Activated naive CD8-positive, alpha-beta T cell treated with anti-CD3 and anti-CD28 coated beads for 36 hours (primary cell): ENCODE data around the gene TOP2B. TPM values are rescaled to one million over a fixed set of nuclear protein-coding genes. Genes with fewer than 3 reads are reported as not detected.

Experiments used
- DNase-seq: peaks from one replicate; pipeline ENCODE4 v3.0.0; 2021
- H3K27ac Mint-ChIP-seq: one replicate; pipeline ENCODE4 v1.8.0; 2022; ENCODE audit warnings: mild to moderate bottlenecking, moderate library complexity, mixed read lengths
- H3K27me3 Mint-ChIP-seq: one replicate; pipeline ENCODE4 v1.8.0; 2022; ENCODE audit warnings: mild to moderate bottlenecking, mixed read lengths
- H3K36me3 Mint-ChIP-seq: one replicate; pipeline ENCODE4 v1.8.0; 2021; ENCODE audit warnings: mild to moderate bottlenecking, mixed read lengths
- H3K4me1 Mint-ChIP-seq: one replicate; pipeline ENCODE4 v1.8.0; 2021; ENCODE audit warnings: mixed read lengths
- H3K4me3 Mint-ChIP-seq: one replicate; pipeline ENCODE4 v1.8.0; 2022; ENCODE audit warnings: mild to moderate bottlenecking, moderate library complexity, mixed read lengths
- H3K9me3 Mint-ChIP-seq: one replicate; pipeline ENCODE4 v1.8.0; 2022; ENCODE audit warnings: mixed read lengths
- total RNA-seq, 2 experiments: library from RNA; stranded (reverse); gene quantifications; one replicate each; pipeline ENCODE4 v1.2.3, GENCODE V29; 2021

Gene TOP2B
- total RNA-seq, 2 experiments from 2014 or later = 128 to 130 TPM

DNA sequence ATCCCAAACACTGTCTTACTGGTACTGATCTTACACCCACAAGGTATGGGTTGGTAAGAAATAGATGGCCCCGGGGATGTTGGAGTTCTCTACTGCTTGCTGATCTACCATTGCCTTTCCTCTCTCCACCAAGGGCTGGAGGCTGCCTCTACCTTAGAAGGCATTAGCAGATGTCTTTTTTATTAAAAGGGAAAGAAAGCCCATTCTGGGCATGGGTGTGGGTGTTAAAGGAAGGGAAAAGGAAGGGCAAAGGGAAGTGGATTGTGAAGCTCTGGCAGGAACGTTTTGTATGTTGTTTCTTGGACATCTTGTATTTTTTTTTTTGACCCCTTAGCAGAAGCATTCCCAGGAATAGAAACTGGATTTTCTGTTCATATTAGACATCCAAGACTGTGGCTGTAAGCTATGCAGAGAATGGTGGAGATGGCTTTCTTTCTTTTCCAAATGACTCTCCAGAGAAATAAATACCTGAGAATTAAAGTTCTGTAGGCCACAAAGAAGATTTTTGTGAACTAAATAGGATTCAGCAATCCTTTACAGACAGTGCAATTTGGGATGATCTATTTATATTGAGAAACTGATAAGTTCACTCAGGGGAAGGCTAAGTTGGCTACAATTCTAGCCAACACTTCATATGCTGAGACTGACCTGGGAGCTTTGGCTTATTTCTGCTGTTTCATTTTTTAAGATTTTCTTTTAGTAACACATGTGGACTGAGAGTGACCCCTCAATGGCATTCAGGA, 108.8 kb downstream of the TOP2B start:
- H3K4me3 Mint-ChIP-seq = no peak overlapping the region
- no peak overlapping the region for H3K27ac Mint-ChIP-seq
- DNase-seq = no peak
- peaks cover under 1% of the 10 kb centered on the region for H3K27me3 Mint-ChIP-seq
- no peaks in the 10 kb centered on the region for H3K4me1 Mint-ChIP-seq
- H3K9me3 Mint-ChIP-seq = no peaks in the 10 kb centered on the region
- no peaks in the 10 kb centered on the region for H3K36me3 Mint-ChIP-seq

DNA sequence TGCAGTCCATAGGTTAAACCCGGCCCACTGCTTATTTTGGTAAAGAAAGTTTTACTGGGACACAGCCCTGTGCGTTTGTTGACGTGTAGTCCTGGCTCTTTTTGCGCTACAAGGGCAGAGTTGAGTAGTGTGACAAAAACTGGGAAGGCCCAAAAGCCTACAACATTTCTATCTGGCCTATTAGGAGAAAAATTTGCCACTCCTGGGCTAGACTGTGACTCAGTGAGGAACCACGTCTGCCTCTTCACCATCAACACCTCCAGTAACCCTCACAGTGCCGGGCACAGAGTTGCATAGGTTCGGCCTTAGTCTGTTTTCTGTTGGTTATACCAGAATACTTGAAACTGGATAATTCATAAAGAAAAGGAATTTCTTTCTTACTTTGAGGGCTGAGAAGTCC, 110.3 kb downstream of the TOP2B start:
- Mint-ChIP-seq H3K36me3 (no peaks in the 10 kb centered on the region), H3K4me1 (no peaks in the 10 kb centered on the region), H3K9me3 (no peaks in the 10 kb centered on the region), H3K27ac (no peak overlapping the region), H3K4me3 (no peak overlapping the region), H3K27me3 (peaks cover 4% of the 10 kb centered on the region)
- no peak for DNase-seq

- Mint-ChIP-seq H3K36me3 (no peaks in the 10 kb centered on the region), H3K27me3 (peaks cover 4% of the 10 kb centered on the region), H3K4me1 (no peaks in the 10 kb centered on the region), H3K27ac (no peak overlapping the region), H3K9me3 (no peaks in the 10 kb centered on the region), H3K4me3 (no peak overlapping the region)
- no peak for DNase-seq
Observed at GRCh38 chr3:25552251-25552650, 112.5 kb downstream of the TOP2B start.

- Mint-ChIP-seq H3K27me3 (peaks cover 4% of the 10 kb centered on the region), H3K4me3 (no peak overlapping the region), H3K4me1 (no peaks in the 10 kb centered on the region), H3K27ac (no peak overlapping the region), H3K9me3 (no peaks in the 10 kb centered on the region), H3K36me3 (no peaks in the 10 kb centered on the region)
- no peak for DNase-seq
Observed at GRCh38 chr3:25548836-25549235, 115.9 kb downstream of the TOP2B start.

- H3K4me1 Mint-ChIP-seq = no peaks in the 10 kb centered on the region
- H3K27me3 Mint-ChIP-seq = peaks cover 4% of the 10 kb centered on the region
- no peak overlapping the region for H3K27ac Mint-ChIP-seq
- no peaks in the 10 kb centered on the region for H3K36me3 Mint-ChIP-seq
- no peak overlapping the region for H3K4me3 Mint-ChIP-seq
- no peaks in the 10 kb centered on the region for H3K9me3 Mint-ChIP-seq
- no peak for DNase-seq
Observed at GRCh38 chr3:25547943-25548674, 116.6 kb downstream of the TOP2B start.

Other genes with a start within 250 kb of the TOP2B start
- gene RARB, start 236.6 kb downstream of the TOP2B start, total RNA-seq = not detected
- 10 to 100 TPM; 63.1 to 72.8 TPM for gene NGLY1, start 118.5 kb upstream of the TOP2B start, total RNA-seq
- 10 to 100 TPM; 14.2 to 15.0 TPM for gene OXSM, start 125.2 kb upstream of the TOP2B start, total RNA-seq